ENCODE measurements around the gene USF3. TPM values are rescaled to one million over a fixed set of nuclear protein-coding genes. Genes with fewer than 3 reads are reported as not detected.
A peak's percentile ranks its signal among the peaks of the same experiment; 100 is the strongest.

USF3 gene
- total and polyA plus RNA-seq, 2 of the 13 experiments (the other 11 are each of a cell fraction or from before 2014, with no cell fraction given) = 6.3 to 15.2 TPM

DNA sequence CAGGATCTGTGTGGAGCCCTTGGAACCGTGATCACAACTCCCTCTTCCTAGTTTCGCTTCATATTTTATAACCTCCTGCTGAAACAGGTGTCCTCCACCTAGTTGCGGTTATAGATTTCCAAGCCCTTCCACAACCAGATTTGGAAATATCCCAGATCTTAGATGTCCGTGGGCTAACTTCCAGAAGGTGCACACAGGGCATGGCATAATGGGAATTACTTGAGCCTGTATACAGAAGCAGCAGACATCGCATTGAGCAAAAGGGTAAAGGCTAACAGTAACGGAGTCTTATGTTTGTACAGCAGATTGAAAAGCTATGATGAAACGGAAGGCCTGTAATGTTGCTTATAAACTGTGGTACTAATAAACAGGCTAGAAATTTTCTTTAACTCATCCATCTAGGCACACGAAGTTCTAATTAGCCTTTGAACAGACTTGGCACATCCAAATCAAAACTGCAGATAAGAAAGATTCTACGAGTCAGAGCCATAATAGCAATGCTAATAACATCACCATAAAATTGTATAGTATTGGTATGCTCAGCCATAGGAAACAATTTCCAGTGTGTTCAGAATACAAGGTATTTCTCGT lies 1.2 kb upstream of the USF3 start (continued):
- 0 out of 2 replicates have a peak, but pooled peaks have one; percentile 5 for TF ChIP-seq ZFX (CRISPR knock-in tag; IDR thresholded peaks at IDR 0.05; ENCODE audit: low read depth)

DNA sequence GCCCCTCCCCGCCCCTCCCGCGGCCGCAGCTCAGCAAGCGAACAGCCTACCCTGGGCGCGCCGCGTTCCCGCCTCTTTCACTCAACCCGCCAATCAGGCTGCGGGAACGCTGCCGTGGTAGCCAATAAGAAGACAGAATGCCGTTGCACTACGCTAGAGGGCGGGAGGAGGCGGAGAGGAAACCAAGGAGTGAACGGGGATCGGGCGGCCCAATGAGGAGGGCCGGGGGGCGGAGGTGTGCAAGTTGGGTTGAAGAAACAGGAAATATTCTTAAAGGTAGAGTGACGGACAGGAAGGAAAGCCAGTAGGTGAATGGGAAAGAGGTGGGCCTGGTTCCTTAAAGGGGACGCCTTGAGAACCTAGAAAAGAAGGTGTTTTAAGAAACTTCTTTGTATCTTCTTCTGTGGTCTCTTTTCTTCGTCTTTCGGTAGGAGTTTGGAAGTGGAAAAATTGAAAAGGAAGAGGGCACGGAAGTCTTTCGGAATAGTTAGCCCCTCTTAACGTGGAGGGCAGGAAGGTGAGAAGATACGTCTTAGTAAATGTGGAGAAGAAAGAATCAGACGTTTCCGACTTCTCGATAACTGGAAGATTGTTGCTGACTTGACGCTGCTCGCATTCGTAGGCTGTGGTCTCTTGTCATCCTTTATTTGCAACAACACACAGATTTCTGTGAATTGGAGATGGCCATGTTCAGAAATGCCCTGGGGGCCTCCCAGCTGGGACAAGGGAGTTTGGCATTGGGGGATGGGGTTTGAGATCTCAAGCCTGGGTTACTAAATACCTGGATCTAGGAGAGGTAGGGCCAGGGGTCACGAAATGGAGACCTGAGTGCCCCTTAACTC lies 437 bp upstream of the USF3 start:
- Histone ChIP-seq H3K4me1 (ENCODE audit: insufficient read depth, low read length) (peaks cover 52% of the 10 kb centered on the region), H3K9me3 (ENCODE audit: low read length) (no peaks in the 10 kb centered on the region), H3K27me3 (ENCODE audit: control insufficient read depth in 1 of 2, insufficient read depth in 2 of 2, low read length in 2 of 2) (no peaks in the 10 kb centered on the region; a peak in 1 of 5 replicates), H4K20me1 (ENCODE audit: insufficient read depth, low read length) (no peaks in the 10 kb centered on the region), H3K36me3 (replicated peaks in 1 of 2; ENCODE audit: control insufficient read depth in 1 of 2, insufficient read depth in 2 of 2, low read length in 2 of 2) (no peaks in the 10 kb centered on the region), H3K9ac (ENCODE audit: insufficient read depth, low read depth, low read length) (peak overlapping the region; percentile 82), H3K4me2 (ENCODE audit: low read depth, low read length) (peak overlapping the region; percentile 79), H2AFZ (ENCODE audit: low read length) (peak overlapping the region; percentile 64), H3K79me2 (ENCODE audit: insufficient read depth, low read length) (peaks cover 39% of the 10 kb centered on the region), H3K27ac (ENCODE audit: extremely low read length, insufficient read depth, low read length) (peak overlapping the region; percentile 73), H3K4me3 (replicated peaks in 1 of 3; ENCODE audit: insufficient read depth in 1 of 3, low read depth in 2 of 3, low read length in 3 of 3) (peak overlapping the region; percentile 77 to 92 (median 85))
- peak; percentile 97 for FAIRE-seq
- BruUV-seq (replicated peaks) = TSS peak; percentile 88
- in situ Hi-C loops (cut with HindIII; ENCODE audit: extremely low pct_ligation_motif_present, low pct_unique_long_range_greater_than_20kb) (no loop called here), intact Hi-C loops (cut with micrococcal nuclease; ENCODE audit: unreplicated experiment) (loop anchor here (1.0 to 5.0 kb wide), 3 partner anchors 34 to 65 kb away; partner anchors contain the start of genes ATP6V1A and NAA50)
- peak; percentile 98 for DNase-seq (ENCODE audit: low spot score)
- CTCF ChIA-PET (ENCODE audit: low intra/inter-chr PET ratio, low total read pairs) = no interaction called here
- POLR2A ChIA-PET = interaction anchor here (0.6 to 5.4 kb wide), 15 partner anchors 10 to 182 kb away, joined by 3 to 58 read pairs (median 4); partner anchors contain the start of genes ATP6V1A, NAA50 and SPICE1
- peak; percentile 90 for ATAC-seq
- WGBS (ENCODE audit: low lambda C conversion rate) = under 1% methylated on average over 31 of the region's 38 CpGs
- no peak for TF ChIP-seq HIVEP1 (CRISPR knock-in tag; IDR thresholded peaks at IDR 0.05)
- no peak for TF ChIP-seq ZFP62 (CRISPR knock-in tag; IDR thresholded peaks at IDR 0.05)
- TF ChIP-seq, protein P1, sequence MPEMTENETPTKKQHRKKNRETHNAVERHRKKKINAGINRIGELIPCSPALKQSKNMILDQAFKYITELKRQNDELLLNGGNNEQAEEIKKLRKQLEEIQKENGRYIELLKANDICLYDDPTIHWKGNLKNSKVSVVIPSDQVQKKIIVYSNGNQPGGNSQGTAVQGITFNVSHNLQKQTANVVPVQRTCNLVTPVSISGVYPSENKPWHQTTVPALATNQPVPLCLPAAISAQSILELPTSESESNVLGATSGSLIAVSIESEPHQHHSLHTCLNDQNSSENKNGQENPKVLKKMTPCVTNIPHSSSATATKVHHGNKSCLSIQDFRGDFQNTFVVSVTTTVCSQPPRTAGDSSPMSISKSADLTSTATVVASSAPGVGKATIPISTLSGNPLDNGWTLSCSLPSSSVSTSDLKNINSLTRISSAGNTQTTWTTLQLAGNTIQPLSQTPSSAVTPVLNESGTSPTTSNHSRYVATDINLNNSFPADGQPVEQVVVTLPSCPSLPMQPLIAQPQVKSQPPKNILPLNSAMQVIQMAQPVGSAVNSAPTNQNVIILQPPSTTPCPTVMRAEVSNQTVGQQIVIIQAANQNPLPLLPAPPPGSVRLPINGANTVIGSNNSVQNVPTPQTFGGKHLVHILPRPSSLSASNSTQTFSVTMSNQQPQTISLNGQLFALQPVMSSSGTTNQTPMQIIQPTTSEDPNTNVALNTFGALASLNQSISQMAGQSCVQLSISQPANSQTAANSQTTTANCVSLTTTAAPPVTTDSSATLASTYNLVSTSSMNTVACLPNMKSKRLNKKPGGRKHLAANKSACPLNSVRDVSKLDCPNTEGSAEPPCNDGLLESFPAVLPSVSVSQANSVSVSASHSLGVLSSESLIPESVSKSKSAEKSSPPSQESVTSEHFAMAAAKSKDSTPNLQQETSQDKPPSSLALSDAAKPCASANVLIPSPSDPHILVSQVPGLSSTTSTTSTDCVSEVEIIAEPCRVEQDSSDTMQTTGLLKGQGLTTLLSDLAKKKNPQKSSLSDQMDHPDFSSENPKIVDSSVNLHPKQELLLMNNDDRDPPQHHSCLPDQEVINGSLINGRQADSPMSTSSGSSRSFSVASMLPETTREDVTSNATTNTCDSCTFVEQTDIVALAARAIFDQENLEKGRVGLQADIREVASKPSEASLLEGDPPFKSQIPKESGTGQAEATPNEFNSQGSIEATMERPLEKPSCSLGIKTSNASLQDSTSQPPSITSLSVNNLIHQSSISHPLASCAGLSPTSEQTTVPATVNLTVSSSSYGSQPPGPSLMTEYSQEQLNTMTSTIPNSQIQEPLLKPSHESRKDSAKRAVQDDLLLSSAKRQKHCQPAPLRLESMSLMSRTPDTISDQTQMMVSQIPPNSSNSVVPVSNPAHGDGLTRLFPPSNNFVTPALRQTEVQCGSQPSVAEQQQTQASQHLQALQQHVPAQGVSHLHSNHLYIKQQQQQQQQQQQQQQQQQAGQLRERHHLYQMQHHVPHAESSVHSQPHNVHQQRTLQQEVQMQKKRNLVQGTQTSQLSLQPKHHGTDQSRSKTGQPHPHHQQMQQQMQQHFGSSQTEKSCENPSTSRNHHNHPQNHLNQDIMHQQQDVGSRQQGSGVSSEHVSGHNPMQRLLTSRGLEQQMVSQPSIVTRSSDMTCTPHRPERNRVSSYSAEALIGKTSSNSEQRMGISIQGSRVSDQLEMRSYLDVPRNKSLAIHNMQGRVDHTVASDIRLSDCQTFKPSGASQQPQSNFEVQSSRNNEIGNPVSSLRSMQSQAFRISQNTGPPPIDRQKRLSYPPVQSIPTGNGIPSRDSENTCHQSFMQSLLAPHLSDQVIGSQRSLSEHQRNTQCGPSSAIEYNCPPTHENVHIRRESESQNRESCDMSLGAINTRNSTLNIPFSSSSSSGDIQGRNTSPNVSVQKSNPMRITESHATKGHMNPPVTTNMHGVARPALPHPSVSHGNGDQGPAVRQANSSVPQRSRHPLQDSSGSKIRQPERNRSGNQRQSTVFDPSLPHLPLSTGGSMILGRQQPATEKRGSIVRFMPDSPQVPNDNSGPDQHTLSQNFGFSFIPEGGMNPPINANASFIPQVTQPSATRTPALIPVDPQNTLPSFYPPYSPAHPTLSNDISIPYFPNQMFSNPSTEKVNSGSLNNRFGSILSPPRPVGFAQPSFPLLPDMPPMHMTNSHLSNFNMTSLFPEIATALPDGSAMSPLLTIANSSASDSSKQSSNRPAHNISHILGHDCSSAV (CRISPR knock-in tag; IDR thresholded peaks at IDR 0.05; ENCODE audit: borderline replicate concordance) = no peak
- peak; percentile 64; the same call in 1 of the 2 replicates for TF ChIP-seq TBX3 (IDR thresholded peaks at IDR 0.05; ENCODE audit: borderline replicate concordance)
